Measurements from ENCODE around the gene SYF2. TPM values are rescaled to one million over a fixed set of nuclear protein-coding genes. Genes with fewer than 3 reads are reported as not detected.
A peak's percentile ranks its signal among the peaks of the same experiment; 100 is the strongest.

SYF2 gene
- polyA plus RNA-seq, 3 donors = 32.0 to 52.9 (median 45.1) TPM

- Histone ChIP-seq H3K27ac (ENCODE audit: low read depth in 1 of 2, low read length in 2 of 2) (peak overlapping the region; percentile 98), H3K36me3 (replicated peaks in 1 of 2; ENCODE audit: control insufficient read depth in 1 of 2, insufficient read depth in 2 of 2, low read length in 2 of 2) (peaks cover 43 to 50% of the 10 kb centered on the region in 2 donors), H3K4me3 (replicated peaks in 1 of 3; ENCODE audit: low read depth in 2 of 3, low read length in 3 of 3) (peak overlapping the region; percentile 57 to 99 (median 85)), H3K27me3 (ENCODE audit: control insufficient read depth in 2 of 2, insufficient read depth in 2 of 2, low read length in 2 of 2) (no peaks in the 10 kb centered on the region), H4K20me1 (ENCODE audit: insufficient read depth, low read length) (peaks cover 59% of the 10 kb centered on the region), H3K9me3 (replicated peaks in 1 of 2; ENCODE audit: control insufficient read depth in 1 of 2, insufficient read depth in 1 of 2, low read length in 2 of 2) (no peaks in the 10 kb centered on the region), H3K9ac (ENCODE audit: insufficient read depth, low read length, poor library complexity, severe bottlenecking) (peak overlapping the region; percentile 92), H3K79me2 (ENCODE audit: insufficient read depth, low read length) (peaks cover 62% of the 10 kb centered on the region), H2AFZ (ENCODE audit: insufficient read depth, low read depth, low read length, poor library complexity, severe bottlenecking) (no peak overlapping the region), H3K4me1 (ENCODE audit: control insufficient read depth in 1 of 2, insufficient read depth in 2 of 2, low read length in 2 of 2) (peaks cover 28 to 52% of the 10 kb centered on the region in 2 donors), H3K4me2 (replicated peaks; ENCODE audit: extremely low read depth, low read length, poor library complexity, severe bottlenecking) (peak overlapping the region; percentile 94)
- WGBS (ENCODE audit: insufficient coverage) = under 1% methylated on average over 18 of the region's 30 CpGs
- H3K27ac Mint-ChIP-seq = peak overlapping the region; percentile 98 to 100 (median 99)
- peaks cover 42% of the 10 kb centered on the region for H3K4me1 Mint-ChIP-seq
- peak in 2 of 3 donors; percentile 11 to 16 for DNase-seq
- H3K4me3 Mint-ChIP-seq = peak overlapping the region; percentile 96 to 98
- no peak for TF ChIP-seq CTCF (IDR thresholded peaks at IDR 0.05)
- peaks cover 52 to 57% of the 10 kb centered on the region in 2 donors for H3K36me3 Mint-ChIP-seq
- peaks cover 0 to 3% (median 0%) of the 10 kb centered on the region in 3 donors for H3K27me3 Mint-ChIP-seq (ENCODE audit: low read depth in 3 of 3)
- H3K9me3 Mint-ChIP-seq = peaks cover 0 to 5% (median 0%) of the 10 kb centered on the region in 7 donors
- intact Hi-C loops (cut with micrococcal nuclease) = loop anchor here in 1 of 2 donors (5.0 kb wide), 1 partner anchor 91 kb away; the partner anchor contains the start of gene TMEM50A
Measured at GRCh38 chr1:25245809-25246599, 13.7 kb upstream of the SYF2 start.

GRCh38 chr1:25245393-25245792, 13.1 kb upstream of the SYF2 start:
- peak overlapping the region; percentile 57 to 99 (median 85) for H3K4me3 ChIP-seq (replicated peaks in 1 of 3; ENCODE audit: low read depth in 2 of 3, low read length in 3 of 3)
- no CpG with 5 or more reads among the region's 5 CpGs for WGBS (ENCODE audit: insufficient coverage)
- peak overlapping the region; percentile 94 for H3K4me2 ChIP-seq (replicated peaks; ENCODE audit: extremely low read depth, low read length, poor library complexity, severe bottlenecking)
- H3K27me3 ChIP-seq (ENCODE audit: control insufficient read depth in 2 of 2, insufficient read depth in 2 of 2, low read length in 2 of 2) = no peaks in the 10 kb centered on the region
- no peak overlapping the region for H3K27ac ChIP-seq (ENCODE audit: low read depth in 1 of 2, low read length in 2 of 2)
- no peak for TF ChIP-seq CTCF (IDR thresholded peaks at IDR 0.05)
- H3K4me1 ChIP-seq (ENCODE audit: control insufficient read depth in 1 of 2, insufficient read depth in 2 of 2, low read length in 2 of 2) = peaks cover 34 to 59% of the 10 kb centered on the region in 2 donors
- H3K9me3 ChIP-seq (replicated peaks in 1 of 2; ENCODE audit: control insufficient read depth in 1 of 2, insufficient read depth in 1 of 2, low read length in 2 of 2) = no peaks in the 10 kb centered on the region
- H3K27me3 Mint-ChIP-seq (ENCODE audit: low read depth in 3 of 3) = peaks cover 0 to 3% (median 0%) of the 10 kb centered on the region in 3 donors
- no peak overlapping the region for H3K9ac ChIP-seq (ENCODE audit: insufficient read depth, low read length, poor library complexity, severe bottlenecking)
- H3K4me1 Mint-ChIP-seq = peaks cover 47% of the 10 kb centered on the region
- intact Hi-C loops (cut with micrococcal nuclease) = loop anchor here in 1 of 2 donors (5.0 kb wide), 1 partner anchor 92 kb away; the partner anchor contains the start of gene TMEM50A
- H2AFZ ChIP-seq (ENCODE audit: insufficient read depth, low read depth, low read length, poor library complexity, severe bottlenecking) = no peak overlapping the region
- H3K27ac Mint-ChIP-seq = peak overlapping the region in 4 of 7 donors; percentile 70 to 100 (median 90)
- peaks cover 62% of the 10 kb centered on the region for H3K79me2 ChIP-seq (ENCODE audit: insufficient read depth, low read length)
- peaks cover 0 to 5% (median 0%) of the 10 kb centered on the region in 7 donors for H3K9me3 Mint-ChIP-seq
- H3K36me3 Mint-ChIP-seq = peaks cover 55 to 63% of the 10 kb centered on the region in 2 donors
- peaks cover 43 to 56% of the 10 kb centered on the region in 2 donors for H3K36me3 ChIP-seq (replicated peaks in 1 of 2; ENCODE audit: control insufficient read depth in 1 of 2, insufficient read depth in 2 of 2, low read length in 2 of 2)
- DNase-seq = no peak
- H3K4me3 Mint-ChIP-seq = peak overlapping the region; percentile 96 to 98
- H4K20me1 ChIP-seq (ENCODE audit: insufficient read depth, low read length) = peaks cover 65% of the 10 kb centered on the region
